OCI-LY3 (cell line): Measurements from ENCODE around the gene GID4.

Experiments
- CTCF ChIP-seq: fragments of 200-600, 300-600 bp; sonication (generic); IDR thresholded peaks from 2 replicates; pipeline ENCODE4 v1.5.1; 2014; ENCODE audit warnings: antibody characterized with exemption, low read length, low read depth
- EZH2phosphoT487 ChIP-seq: fragments of 200-600 bp; shearing (Covaris generic); IDR thresholded peaks from 2 replicates; pipeline ENCODE4 v1.6.1; 2018; ENCODE audit warnings: antibody characterized with exemption, mixed run types, low read depth

- no peak for TF ChIP-seq CTCF
- no peak for TF ChIP-seq EZH2phosphoT487
Observed at GRCh38 chr17:18102640-18103039, 63.4 kb downstream of the GID4 start.
